WTC11 (cell line): Measurements from ENCODE around the gene GINM1. TPM values are rescaled to one million over a fixed set of nuclear protein-coding genes. Genes with fewer than 3 reads are reported as not detected.

Experiments
- ATAC-seq: fragments of 200-7000 bp; cut with Tn5 transposase; 2 replicates; pipeline ENCODE4 v1.10.0; 2021; ENCODE audit warnings: mild to moderate bottlenecking, moderate library complexity
- CTCF ChIA-PET: fragments of 300-600 bp; sonication (Branson Sonifier 250); formaldehyde crosslinking; loops from one replicate; lab custom pipeline; 2021; ENCODE audit warnings: antibody characterized with exemption; lab: Charles Lee
- POLR2A ChIA-PET: fragments of 350-600 bp; sonication (Branson Sonifier 250); formaldehyde crosslinking; loops from one replicate; lab custom pipeline; 2021; ENCODE audit warnings: antibody characterized with exemption; lab: Charles Lee
- DNase-seq: peaks from one replicate; pipeline ENCODE4 v3.0.0; 2021; ENCODE audit warnings: low spot score
- H3K27ac Mint-ChIP-seq: 2 replicates; pipeline ENCODE4 v1.8.0; 2021; ENCODE audit warnings: mixed read lengths
- H3K27me3 Mint-ChIP-seq: 2 replicates; pipeline ENCODE4 v1.8.0; 2021; ENCODE audit warnings: low read depth, mild to moderate bottlenecking, moderate library complexity, mixed read lengths
- H3K36me3 Mint-ChIP-seq: 2 replicates; pipeline ENCODE4 v1.8.0; 2021; ENCODE audit warnings: mixed read lengths
- H3K4me1 Mint-ChIP-seq: 2 replicates; pipeline ENCODE4 v1.8.0; 2022; ENCODE audit warnings: mixed read lengths
- H3K4me3 Mint-ChIP-seq: 2 replicates; pipeline ENCODE4 v1.8.0; 2021; ENCODE audit warnings: mild to moderate bottlenecking, moderate library complexity, mixed read lengths
- H3K9me3 Mint-ChIP-seq: 2 replicates; pipeline ENCODE4 v1.8.0; 2021; ENCODE audit warnings: mixed read lengths
- ATF1 ChIP-seq: sonication (generic); formaldehyde crosslinking; IDR thresholded peaks from 2 replicates; pipeline ENCODE4 v1.8.1; 2023; ENCODE audit warnings: mild to moderate bottlenecking, moderate library complexity, missing genetic modification reagents
- ATF6 ChIP-seq: sonication (generic); formaldehyde crosslinking; IDR thresholded peaks from 2 replicates; pipeline ENCODE4 v1.8.1; 2023; ENCODE audit warnings: mild to moderate bottlenecking, missing genetic modification reagents
- ELF4 ChIP-seq: sonication (generic); formaldehyde crosslinking; IDR thresholded peaks from 2 replicates; pipeline ENCODE4 v1.8.1; 2022; ENCODE audit warnings: low read depth, mild to moderate bottlenecking, moderate library complexity, missing genetic modification reagents
- EMX1 ChIP-seq: fragments of 250-450 bp; sonication (Bioruptor Pico); IDR thresholded peaks from 2 replicates; pipeline ENCODE4 v1.8.0; 2021; ENCODE audit warnings: mild to moderate bottlenecking
- ETV6 ChIP-seq: sonication (generic); formaldehyde crosslinking; IDR thresholded peaks from 2 replicates; pipeline ENCODE4 v1.8.1; 2022; ENCODE audit warnings: mild to moderate bottlenecking, missing genetic modification reagents
- FOXJ3 ChIP-seq: sonication (generic); formaldehyde crosslinking; IDR thresholded peaks from 2 replicates; pipeline ENCODE4 v1.9.0; 2021; ENCODE audit warnings: missing genetic modification reagents, mild to moderate bottlenecking, borderline replicate concordance
- FOXP1 ChIP-seq: sonication (generic); formaldehyde crosslinking; IDR thresholded peaks from 2 replicates; pipeline ENCODE4 v1.8.0; 2022; ENCODE audit warnings: missing genetic modification reagents, mild to moderate bottlenecking, moderate library complexity, borderline replicate concordance
- GABPB1 ChIP-seq: sonication (generic); formaldehyde crosslinking; IDR thresholded peaks from 2 replicates; pipeline ENCODE4 v1.8.1; 2023; ENCODE audit warnings: mild to moderate bottlenecking, missing genetic modification reagents
- GTF2I ChIP-seq: fragments of 250-450 bp; sonication (Bioruptor Pico); conservative IDR thresholded peaks from 2 replicates; pipeline ENCODE4 v1.4.0; 2021; ENCODE audit warnings: mild to moderate bottlenecking
- KAT7 ChIP-seq: sonication (generic); formaldehyde crosslinking; IDR thresholded peaks from 2 replicates; pipeline ENCODE4 v1.8.1; 2023; ENCODE audit warnings: missing genetic modification reagents, mild to moderate bottlenecking, borderline replicate concordance
- MLX ChIP-seq: sonication (generic); formaldehyde crosslinking; IDR thresholded peaks from 2 replicates; pipeline ENCODE4 v1.8.1; 2023; ENCODE audit warnings: mild to moderate bottlenecking, missing genetic modification reagents, moderate library complexity
- MYBL2 ChIP-seq: sonication (generic); formaldehyde crosslinking; IDR thresholded peaks from 2 replicates; pipeline ENCODE4 v1.8.1; 2023; ENCODE audit warnings: mild to moderate bottlenecking, moderate library complexity, missing genetic modification reagents
- NFYB ChIP-seq: sonication (generic); formaldehyde crosslinking; conservative IDR thresholded peaks from 2 replicates; pipeline ENCODE4 v1.8.0; 2022; ENCODE audit warnings: low read depth, missing genetic modification reagents
- NR1H2 ChIP-seq: sonication (generic); formaldehyde crosslinking; IDR thresholded peaks from 2 replicates; pipeline ENCODE4 v1.9.0; 2021; ENCODE audit warnings: mild to moderate bottlenecking, moderate library complexity, missing genetic modification reagents
- NR2C2 ChIP-seq: sonication (generic); formaldehyde crosslinking; IDR thresholded peaks from 2 replicates; pipeline ENCODE4 v1.8.0; 2022; ENCODE audit warnings: mild to moderate bottlenecking, missing genetic modification reagents
- NR3C1 ChIP-seq: sonication (generic); formaldehyde crosslinking; conservative IDR thresholded peaks from 2 replicates; pipeline ENCODE4 v1.8.1; 2023; ENCODE audit warnings: low read depth, mild to moderate bottlenecking, missing genetic modification reagents
- OVOL2 ChIP-seq: fragments of 250-450 bp; sonication (Bioruptor Pico); IDR thresholded peaks from 2 replicates; pipeline ENCODE4 v1.9.0; 2021; ENCODE audit warnings: mild to moderate bottlenecking, borderline replicate concordance
- PRDM15 ChIP-seq: sonication (generic); formaldehyde crosslinking; IDR thresholded peaks from 2 replicates; pipeline ENCODE4 v1.8.0; 2022; ENCODE audit warnings: missing genetic modification reagents
- RELA ChIP-seq: sonication (generic); formaldehyde crosslinking; IDR thresholded peaks from 2 replicates; pipeline ENCODE4 v1.8.1; 2022; ENCODE audit warnings: missing genetic modification reagents, mild to moderate bottlenecking, borderline replicate concordance
- SP1 ChIP-seq: sonication (generic); formaldehyde crosslinking; conservative IDR thresholded peaks from 2 replicates; pipeline ENCODE4 v1.8.1; 2022; ENCODE audit warnings: missing genetic modification reagents
- TCF7 ChIP-seq: sonication (generic); formaldehyde crosslinking; IDR thresholded peaks from 2 replicates; pipeline ENCODE4 v1.8.0; 2022; ENCODE audit warnings: mild to moderate bottlenecking, low read depth, missing genetic modification reagents, moderate library complexity
- ZNF317 ChIP-seq: sonication (generic); formaldehyde crosslinking; IDR thresholded peaks from 2 replicates; pipeline ENCODE4 v1.8.1; 2023; ENCODE audit warnings: low read depth, mild to moderate bottlenecking, moderate library complexity, missing genetic modification reagents, borderline replicate concordance
- ZNF416 ChIP-seq: fragments of 250-450 bp; sonication (Bioruptor Pico); IDR thresholded peaks from 2 replicates; pipeline ENCODE4 v1.9.0; 2021; ENCODE audit warnings: mild to moderate bottlenecking, inconsistent platforms
- ZNF425 ChIP-seq: fragments of 250-450 bp; sonication (Bioruptor Pico); conservative IDR thresholded peaks from 2 replicates; pipeline ENCODE4 v1.9.0; 2021; ENCODE audit warnings: mild to moderate bottlenecking
- total RNA-seq: library from RNA; stranded (reverse); gene quantifications from 3 replicates; pipeline ENCODE4 v1.2.3, GENCODE V29; 2021
- TF ChIP-seq, protein P1 (sequence below): sonication (generic); formaldehyde crosslinking; conservative IDR thresholded peaks from 2 replicates; pipeline ENCODE4 v1.8.1; 2022; ENCODE audit warnings: mild to moderate bottlenecking, missing genetic modification reagents

The GINM1 gene
- total RNA-seq, 1 experiment from 2014 or later: 16.8 TPM

GRCh38 chr6:149593408-149593807, 27.2 kb downstream of the GINM1 start:
- H3K9me3 Mint-ChIP-seq: no peaks in the 10 kb centered on the region
- ChIA-PET CTCF (no interaction called here), POLR2A (no interaction called here)
- TF ChIP-seq GABPB1 (CRISPR knock-in tag) (no peak), NR2C2 (CRISPR knock-in tag) (no peak), KAT7 (CRISPR knock-in tag) (no peak), MLX (CRISPR knock-in tag) (no peak), NR1H2 (CRISPR knock-in tag) (no peak), SP1 (CRISPR knock-in tag) (no peak), NFYB (CRISPR knock-in tag) (no peak), FOXP1 (CRISPR knock-in tag) (no peak), EMX1 (CRISPR knock-in tag) (no peak)
- H3K36me3 Mint-ChIP-seq: peaks cover 43% of the 10 kb centered on the region
- H3K4me3 Mint-ChIP-seq: no peak overlapping the region
- no peaks in the 10 kb centered on the region for H3K4me1 Mint-ChIP-seq
- no peak overlapping the region for H3K27ac Mint-ChIP-seq
- ATAC-seq (no peak), DNase-seq (no peak)
- no peaks in the 10 kb centered on the region for H3K27me3 Mint-ChIP-seq

GRCh38 chr6:149600508-149600907, 34.3 kb downstream of the GINM1 start:
- H3K27ac Mint-ChIP-seq: no peak overlapping the region
- POLR2A ChIA-PET: no interaction called here
- peaks cover 23% of the 10 kb centered on the region for H3K36me3 Mint-ChIP-seq
- H3K4me1 Mint-ChIP-seq: no peaks in the 10 kb centered on the region
- TF ChIP-seq ATF6 (no peak), RELA (CRISPR knock-in tag) (no peak), ETV6 (no peak), ZNF317 (CRISPR knock-in tag) (no peak), GTF2I (no peak), ELF4 (CRISPR knock-in tag) (no peak), NR3C1 (no peak), PRDM15 (no peak), TCF7 (CRISPR knock-in tag) (no peak), MYBL2 (CRISPR knock-in tag) (no peak), OVOL2 (CRISPR knock-in tag) (no peak), FOXP1 (CRISPR knock-in tag) (no peak), NR1H2 (CRISPR knock-in tag) (no peak), NFYB (CRISPR knock-in tag) (no peak), ZNF416 (CRISPR knock-in tag) (no peak), ATF1 (CRISPR knock-in tag) (no peak), ZNF425 (CRISPR knock-in tag) (no peak), FOXJ3 (CRISPR knock-in tag) (no peak)
- TF ChIP-seq, protein P1, sequence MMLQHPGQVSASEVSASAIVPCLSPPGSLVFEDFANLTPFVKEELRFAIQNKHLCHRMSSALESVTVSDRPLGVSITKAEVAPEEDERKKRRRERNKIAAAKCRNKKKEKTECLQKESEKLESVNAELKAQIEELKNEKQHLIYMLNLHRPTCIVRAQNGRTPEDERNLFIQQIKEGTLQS: no peak
- ATAC-seq (no peak), DNase-seq (no peak)
- no peak overlapping the region for H3K4me3 Mint-ChIP-seq
- no peaks in the 10 kb centered on the region for H3K27me3 Mint-ChIP-seq
- no peaks in the 10 kb centered on the region for H3K9me3 Mint-ChIP-seq
- CTCF ChIA-PET: no interaction called here
